WTC11 (cell line): ENCODE data around the gene UVRAG. TPM values are rescaled to one million over a fixed set of nuclear protein-coding genes. Genes with fewer than 3 reads are reported as not detected.
A peak's percentile ranks its signal among the peaks of the same experiment; 100 is the strongest.

ENCODE experiments used
- ATAC-seq: fragments of 200-7000 bp; cut with Tn5 transposase; 2 replicates; pipeline ENCODE4 v1.10.0; 2021; ENCODE audit warnings: mild to moderate bottlenecking, moderate library complexity
- CTCF ChIA-PET: fragments of 300-600 bp; sonication (Branson Sonifier 250); formaldehyde crosslinking; loops from one replicate; lab custom pipeline; 2021; ENCODE audit warnings: antibody characterized with exemption; lab: Charles Lee
- POLR2A ChIA-PET: fragments of 350-600 bp; sonication (Branson Sonifier 250); formaldehyde crosslinking; loops from one replicate; lab custom pipeline; 2021; ENCODE audit warnings: antibody characterized with exemption; lab: Charles Lee
- DNase-seq: peaks from one replicate; pipeline ENCODE4 v3.0.0; 2021; ENCODE audit warnings: low spot score
- H3K27ac Mint-ChIP-seq: 2 replicates; pipeline ENCODE4 v1.8.0; 2021; ENCODE audit warnings: mixed read lengths
- H3K27me3 Mint-ChIP-seq: 2 replicates; pipeline ENCODE4 v1.8.0; 2021; ENCODE audit warnings: low read depth, mild to moderate bottlenecking, moderate library complexity, mixed read lengths
- H3K36me3 Mint-ChIP-seq: 2 replicates; pipeline ENCODE4 v1.8.0; 2021; ENCODE audit warnings: mixed read lengths
- H3K4me1 Mint-ChIP-seq: 2 replicates; pipeline ENCODE4 v1.8.0; 2022; ENCODE audit warnings: mixed read lengths
- H3K4me3 Mint-ChIP-seq: 2 replicates; pipeline ENCODE4 v1.8.0; 2021; ENCODE audit warnings: mild to moderate bottlenecking, moderate library complexity, mixed read lengths
- H3K9me3 Mint-ChIP-seq: 2 replicates; pipeline ENCODE4 v1.8.0; 2021; ENCODE audit warnings: mixed read lengths
- CBFB ChIP-seq: sonication (generic); formaldehyde crosslinking; IDR thresholded peaks from 2 replicates; pipeline ENCODE4 v1.8.1; 2022; ENCODE audit warnings: mild to moderate bottlenecking, low read depth, missing genetic modification reagents
- EMX1 ChIP-seq: fragments of 250-450 bp; sonication (Bioruptor Pico); IDR thresholded peaks from 2 replicates; pipeline ENCODE4 v1.8.0; 2021; ENCODE audit warnings: mild to moderate bottlenecking
- FOXP1 ChIP-seq: sonication (generic); formaldehyde crosslinking; IDR thresholded peaks from 2 replicates; pipeline ENCODE4 v1.8.0; 2022; ENCODE audit warnings: missing genetic modification reagents, mild to moderate bottlenecking, moderate library complexity, borderline replicate concordance
- IRF2 ChIP-seq: sonication (generic); formaldehyde crosslinking; IDR thresholded peaks from 2 replicates; pipeline ENCODE4 v1.8.0; 2022; ENCODE audit warnings: low read depth, missing genetic modification reagents, borderline replicate concordance
- MXD4 ChIP-seq: fragments of 250-450 bp; sonication (Bioruptor Pico); IDR thresholded peaks from 2 replicates; pipeline ENCODE4 v1.8.0; 2021; ENCODE audit warnings: mild to moderate bottlenecking, moderate library complexity, borderline replicate concordance
- NR1H2 ChIP-seq: sonication (generic); formaldehyde crosslinking; IDR thresholded peaks from 2 replicates; pipeline ENCODE4 v1.9.0; 2021; ENCODE audit warnings: mild to moderate bottlenecking, moderate library complexity, missing genetic modification reagents
- RELA ChIP-seq: sonication (generic); formaldehyde crosslinking; IDR thresholded peaks from 2 replicates; pipeline ENCODE4 v1.8.1; 2022; ENCODE audit warnings: missing genetic modification reagents, mild to moderate bottlenecking, borderline replicate concordance
- TEAD4 ChIP-seq: sonication (generic); formaldehyde crosslinking; IDR thresholded peaks from 2 replicates; pipeline ENCODE4 v1.8.0; 2022; ENCODE audit warnings: mild to moderate bottlenecking, missing genetic modification reagents
- TP53 ChIP-seq: sonication (generic); formaldehyde crosslinking; IDR thresholded peaks from 2 replicates; pipeline ENCODE4 v1.8.1; 2023; ENCODE audit warnings: mild to moderate bottlenecking, missing genetic modification reagents
- ZNF121 ChIP-seq: sonication (generic); formaldehyde crosslinking; IDR thresholded peaks from 2 replicates; pipeline ENCODE4 v1.8.0; 2023; ENCODE audit warnings: missing genetic modification reagents
- ZNF219 ChIP-seq: sonication (generic); formaldehyde crosslinking; IDR thresholded peaks from 2 replicates; pipeline ENCODE4 v1.8.0; 2023; ENCODE audit warnings: missing genetic modification reagents, mild to moderate bottlenecking, borderline replicate concordance
- ZNF317 ChIP-seq: sonication (generic); formaldehyde crosslinking; IDR thresholded peaks from 2 replicates; pipeline ENCODE4 v1.8.1; 2023; ENCODE audit warnings: low read depth, mild to moderate bottlenecking, moderate library complexity, missing genetic modification reagents, borderline replicate concordance
- ZNF396 ChIP-seq: fragments of 250-450 bp; sonication (Bioruptor Pico); IDR thresholded peaks from 2 replicates; pipeline ENCODE4 v1.8.0; 2021; ENCODE audit warnings: mild to moderate bottlenecking, moderate library complexity, borderline replicate concordance
- ZNF416 ChIP-seq: fragments of 250-450 bp; sonication (Bioruptor Pico); IDR thresholded peaks from 2 replicates; pipeline ENCODE4 v1.9.0; 2021; ENCODE audit warnings: mild to moderate bottlenecking, inconsistent platforms
- total RNA-seq: library from RNA; stranded (reverse); gene quantifications from 3 replicates; pipeline ENCODE4 v1.2.3, GENCODE V29; 2021
- TF ChIP-seq, protein P1 (sequence below): fragments of 250-450 bp; sonication (Bioruptor Pico); IDR thresholded peaks from 2 replicates; pipeline ENCODE4 v1.9.0; 2021; ENCODE audit warnings: mild to moderate bottlenecking
- TF ChIP-seq, protein P2 (sequence below): fragments of 250-450 bp; sonication (Bioruptor Pico); IDR thresholded peaks from 2 replicates; pipeline ENCODE4 v1.9.0; 2021; ENCODE audit warnings: mild to moderate bottlenecking, borderline replicate concordance
- TF ChIP-seq, protein P3 (sequence below): sonication (generic); formaldehyde crosslinking; IDR thresholded peaks from 2 replicates; pipeline ENCODE4 v1.8.1; 2023; ENCODE audit warnings: mild to moderate bottlenecking, missing genetic modification reagents, moderate library complexity
- TF ChIP-seq, protein P4 (sequence below): fragments of 250-450 bp; sonication (Bioruptor Pico); IDR thresholded peaks from 2 replicates; pipeline ENCODE4 v1.9.0; 2021; ENCODE audit warnings: mild to moderate bottlenecking

UVRAG gene
- total RNA-seq, 1 experiment from 2014 or later = 14.5 TPM

DNA sequence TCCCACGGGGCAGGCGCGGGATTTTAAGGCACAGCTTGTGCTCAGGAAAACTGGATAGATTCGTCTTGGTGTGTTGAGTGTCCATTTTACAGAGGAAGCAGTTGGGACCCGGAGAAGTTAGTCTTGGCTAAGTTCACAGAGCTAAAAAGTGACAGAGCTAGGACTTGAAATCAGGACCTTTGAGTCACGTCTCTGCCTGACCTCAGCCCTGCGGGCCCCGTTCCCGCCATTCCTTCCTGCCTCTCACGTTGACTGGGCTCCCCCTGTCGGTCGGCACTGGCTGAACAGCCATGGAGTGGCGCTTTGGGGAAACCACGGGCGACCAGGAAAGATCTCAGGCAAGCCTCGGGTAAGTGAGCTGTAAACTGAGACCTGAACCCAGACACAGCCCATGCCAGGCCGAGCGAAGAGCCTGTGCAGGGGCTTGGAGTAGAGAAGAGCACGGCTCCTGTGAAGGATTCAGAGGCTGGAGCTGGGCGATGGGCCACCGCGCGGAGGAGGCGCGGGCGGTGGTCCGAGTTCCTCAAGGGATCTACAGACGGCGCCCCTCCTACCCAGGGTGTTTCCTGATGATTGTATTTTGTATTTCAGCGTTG lies 337.2 kb downstream of the UVRAG start (continued):
- TF ChIP-seq, protein P1, sequence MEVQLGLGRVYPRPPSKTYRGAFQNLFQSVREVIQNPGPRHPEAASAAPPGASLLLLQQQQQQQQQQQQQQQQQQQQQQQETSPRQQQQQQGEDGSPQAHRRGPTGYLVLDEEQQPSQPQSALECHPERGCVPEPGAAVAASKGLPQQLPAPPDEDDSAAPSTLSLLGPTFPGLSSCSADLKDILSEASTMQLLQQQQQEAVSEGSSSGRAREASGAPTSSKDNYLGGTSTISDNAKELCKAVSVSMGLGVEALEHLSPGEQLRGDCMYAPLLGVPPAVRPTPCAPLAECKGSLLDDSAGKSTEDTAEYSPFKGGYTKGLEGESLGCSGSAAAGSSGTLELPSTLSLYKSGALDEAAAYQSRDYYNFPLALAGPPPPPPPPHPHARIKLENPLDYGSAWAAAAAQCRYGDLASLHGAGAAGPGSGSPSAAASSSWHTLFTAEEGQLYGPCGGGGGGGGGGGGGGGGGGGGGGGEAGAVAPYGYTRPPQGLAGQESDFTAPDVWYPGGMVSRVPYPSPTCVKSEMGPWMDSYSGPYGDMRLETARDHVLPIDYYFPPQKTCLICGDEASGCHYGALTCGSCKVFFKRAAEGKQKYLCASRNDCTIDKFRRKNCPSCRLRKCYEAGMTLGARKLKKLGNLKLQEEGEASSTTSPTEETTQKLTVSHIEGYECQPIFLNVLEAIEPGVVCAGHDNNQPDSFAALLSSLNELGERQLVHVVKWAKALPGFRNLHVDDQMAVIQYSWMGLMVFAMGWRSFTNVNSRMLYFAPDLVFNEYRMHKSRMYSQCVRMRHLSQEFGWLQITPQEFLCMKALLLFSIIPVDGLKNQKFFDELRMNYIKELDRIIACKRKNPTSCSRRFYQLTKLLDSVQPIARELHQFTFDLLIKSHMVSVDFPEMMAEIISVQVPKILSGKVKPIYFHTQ (CRISPR knock-in tag) = no peak
- TF ChIP-seq FOXP1 (CRISPR knock-in tag) (peak; percentile 57; the same call in 1 of the 2 replicates), ZNF121 (CRISPR knock-in tag) (no peak), TEAD4 (CRISPR knock-in tag) (no peak)
- TF ChIP-seq, protein P2, sequence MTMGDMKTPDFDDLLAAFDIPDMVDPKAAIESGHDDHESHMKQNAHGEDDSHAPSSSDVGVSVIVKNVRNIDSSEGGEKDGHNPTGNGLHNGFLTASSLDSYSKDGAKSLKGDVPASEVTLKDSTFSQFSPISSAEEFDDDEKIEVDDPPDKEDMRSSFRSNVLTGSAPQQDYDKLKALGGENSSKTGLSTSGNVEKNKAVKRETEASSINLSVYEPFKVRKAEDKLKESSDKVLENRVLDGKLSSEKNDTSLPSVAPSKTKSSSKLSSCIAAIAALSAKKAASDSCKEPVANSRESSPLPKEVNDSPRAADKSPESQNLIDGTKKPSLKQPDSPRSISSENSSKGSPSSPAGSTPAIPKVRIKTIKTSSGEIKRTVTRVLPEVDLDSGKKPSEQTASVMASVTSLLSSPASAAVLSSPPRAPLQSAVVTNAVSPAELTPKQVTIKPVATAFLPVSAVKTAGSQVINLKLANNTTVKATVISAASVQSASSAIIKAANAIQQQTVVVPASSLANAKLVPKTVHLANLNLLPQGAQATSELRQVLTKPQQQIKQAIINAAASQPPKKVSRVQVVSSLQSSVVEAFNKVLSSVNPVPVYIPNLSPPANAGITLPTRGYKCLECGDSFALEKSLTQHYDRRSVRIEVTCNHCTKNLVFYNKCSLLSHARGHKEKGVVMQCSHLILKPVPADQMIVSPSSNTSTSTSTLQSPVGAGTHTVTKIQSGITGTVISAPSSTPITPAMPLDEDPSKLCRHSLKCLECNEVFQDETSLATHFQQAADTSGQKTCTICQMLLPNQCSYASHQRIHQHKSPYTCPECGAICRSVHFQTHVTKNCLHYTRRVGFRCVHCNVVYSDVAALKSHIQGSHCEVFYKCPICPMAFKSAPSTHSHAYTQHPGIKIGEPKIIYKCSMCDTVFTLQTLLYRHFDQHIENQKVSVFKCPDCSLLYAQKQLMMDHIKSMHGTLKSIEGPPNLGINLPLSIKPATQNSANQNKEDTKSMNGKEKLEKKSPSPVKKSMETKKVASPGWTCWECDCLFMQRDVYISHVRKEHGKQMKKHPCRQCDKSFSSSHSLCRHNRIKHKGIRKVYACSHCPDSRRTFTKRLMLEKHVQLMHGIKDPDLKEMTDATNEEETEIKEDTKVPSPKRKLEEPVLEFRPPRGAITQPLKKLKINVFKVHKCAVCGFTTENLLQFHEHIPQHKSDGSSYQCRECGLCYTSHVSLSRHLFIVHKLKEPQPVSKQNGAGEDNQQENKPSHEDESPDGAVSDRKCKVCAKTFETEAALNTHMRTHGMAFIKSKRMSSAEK (CRISPR knock-in tag) = no peak
- TF ChIP-seq, protein P3, sequence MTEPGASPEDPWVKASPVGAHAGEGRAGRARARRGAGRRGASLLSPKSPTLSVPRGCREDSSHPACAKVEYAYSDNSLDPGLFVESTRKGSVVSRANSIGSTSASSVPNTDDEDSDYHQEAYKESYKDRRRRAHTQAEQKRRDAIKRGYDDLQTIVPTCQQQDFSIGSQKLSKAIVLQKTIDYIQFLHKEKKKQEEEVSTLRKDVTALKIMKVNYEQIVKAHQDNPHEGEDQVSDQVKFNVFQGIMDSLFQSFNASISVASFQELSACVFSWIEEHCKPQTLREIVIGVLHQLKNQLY (CRISPR knock-in tag) = no peak
- TF ChIP-seq, protein P4, sequence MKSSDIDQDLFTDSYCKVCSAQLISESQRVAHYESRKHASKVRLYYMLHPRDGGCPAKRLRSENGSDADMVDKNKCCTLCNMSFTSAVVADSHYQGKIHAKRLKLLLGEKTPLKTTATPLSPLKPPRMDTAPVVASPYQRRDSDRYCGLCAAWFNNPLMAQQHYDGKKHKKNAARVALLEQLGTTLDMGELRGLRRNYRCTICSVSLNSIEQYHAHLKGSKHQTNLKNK (CRISPR knock-in tag) = no peak
- TF ChIP-seq, all 79 proteins: peak for 11

DNA sequence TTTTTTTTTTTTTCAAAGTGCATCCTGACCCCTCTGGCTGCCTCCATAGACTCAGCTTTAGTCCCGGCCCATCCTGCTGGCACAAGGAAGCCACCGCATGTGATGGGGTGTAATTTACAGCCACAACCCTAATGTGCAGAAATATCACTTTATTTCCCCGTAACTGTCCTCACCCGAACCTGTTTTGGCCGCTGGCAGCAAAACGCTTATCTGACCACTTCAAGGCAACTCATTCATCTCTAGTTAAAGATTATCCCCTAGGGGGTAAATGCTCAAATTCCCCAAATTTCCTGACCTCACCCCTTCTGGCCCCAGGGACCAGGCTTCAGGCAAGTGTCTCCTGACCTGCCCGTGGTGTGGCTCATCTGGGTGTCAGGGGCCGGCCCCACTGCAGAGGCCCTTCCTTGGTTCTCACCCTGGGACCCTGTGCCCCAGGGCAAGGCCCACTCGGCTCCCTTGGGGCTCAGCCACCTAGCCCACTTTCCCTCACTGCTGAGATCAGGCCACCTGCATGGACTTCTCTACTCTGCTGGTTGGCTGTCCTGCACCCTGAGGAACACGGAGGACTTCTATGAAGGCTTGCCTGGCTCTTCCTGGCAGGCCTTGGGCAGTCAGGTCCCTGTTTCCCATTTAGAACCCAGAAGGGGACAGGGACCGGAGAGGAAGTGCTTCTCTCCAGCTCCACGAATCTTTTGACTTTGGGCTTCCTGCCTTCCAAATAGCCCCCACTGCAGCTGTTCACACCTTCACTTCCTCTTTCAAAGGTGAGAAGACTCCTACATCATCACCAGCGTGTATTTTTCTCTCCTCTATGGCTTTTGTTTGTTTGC lies 337.9 kb downstream of the UVRAG start:
- DNase-seq (no peak), ATAC-seq (peak; percentile 31)
- TF ChIP-seq NR1H2 = no peak
- no peak for TF ChIP-seq TP53 (CRISPR knock-in tag)
- no peak for TF ChIP-seq EMX1
- peaks cover 13% of the 10 kb centered on the region for H3K4me1 Mint-ChIP-seq
- no peak overlapping the region for H3K27ac Mint-ChIP-seq
- ChIA-PET CTCF (interaction anchor here (0.6 to 2.7 kb wide), 83 partner anchors 8 to 1450 kb away, joined by 3 to 106 read pairs (median 5); partner anchors contain the start of gene WNT11), POLR2A (interaction anchor here (0.6 to 0.9 kb wide), 3 partner anchors 256 to 365 kb away, joined by 3 read pairs; no protein-coding TSS in a partner anchor)
- peak overlapping the region; percentile 70 for H3K4me3 Mint-ChIP-seq
- no peaks in the 10 kb centered on the region for H3K36me3 Mint-ChIP-seq
- no peaks in the 10 kb centered on the region for H3K9me3 Mint-ChIP-seq
- H3K27me3 Mint-ChIP-seq = peaks cover 22% of the 10 kb centered on the region

DNA sequence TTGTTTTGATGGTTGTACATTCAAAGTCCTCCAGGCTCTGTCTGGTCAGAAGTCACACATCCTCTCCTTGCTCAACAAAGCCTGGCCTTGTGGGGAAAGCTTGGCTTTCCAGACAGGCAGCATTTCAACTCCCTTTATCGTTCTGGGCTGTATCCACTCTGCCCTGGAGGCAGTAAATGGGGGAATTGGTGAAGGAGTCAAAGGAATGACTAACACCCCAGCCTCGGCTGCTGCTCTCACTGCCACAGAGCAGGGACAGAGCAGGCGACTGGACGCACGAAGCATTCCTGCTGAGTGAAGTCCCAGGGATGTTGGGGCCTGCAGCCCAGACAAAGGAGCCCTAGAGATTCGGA lies 338.5 kb downstream of the UVRAG start:
- no peak for DNase-seq
- no peak overlapping the region for H3K4me3 Mint-ChIP-seq
- no peaks in the 10 kb centered on the region for H3K9me3 Mint-ChIP-seq
- no peak for TF ChIP-seq IRF2 (CRISPR knock-in tag)
- no peak for TF ChIP-seq ZNF416 (CRISPR knock-in tag)
- no peak for TF ChIP-seq CBFB (CRISPR knock-in tag)
- TF ChIP-seq ZNF317 (CRISPR knock-in tag) = no peak
- no peak for TF ChIP-seq MXD4
- TF ChIP-seq RELA (CRISPR knock-in tag) = no peak
- no peak for TF ChIP-seq ZNF396
- TF ChIP-seq ZNF219 = no peak
- ATAC-seq = no peak
- ChIA-PET POLR2A (no interaction called here), CTCF (interaction anchor here (0.5 to 2.7 kb wide), 6 partner anchors 8 to 255 kb away, joined by 3 to 106 read pairs (median 12); partner anchors contain the start of gene WNT11)
- peaks cover 13% of the 10 kb centered on the region for H3K4me1 Mint-ChIP-seq
- H3K36me3 Mint-ChIP-seq = no peaks in the 10 kb centered on the region
- peaks cover 22% of the 10 kb centered on the region for H3K27me3 Mint-ChIP-seq
- H3K27ac Mint-ChIP-seq = no peak overlapping the region
